GM12874 (cell line): Measurements from ENCODE around the gene ZNF140.

Experiments
- CTCF ChIP-seq: IDR thresholded peaks from 2 replicates; pipeline ENCODE4 v1.5.1; 2011; ENCODE audit warnings: low read depth, mild to moderate bottlenecking, control low read depth, low read length, moderate library complexity; ENCODE audit not compliant: insufficient read depth

Gene ZNF140

GRCh38 chr12:133135747-133136146 lies 55.0 kb downstream of the ZNF140 start:
- no peak for TF ChIP-seq CTCF

GRCh38 chr12:133145981-133146380 lies 65.3 kb downstream of the ZNF140 start:
- TF ChIP-seq CTCF, result no peak

- TF ChIP-seq CTCF, result no peak
Observed at GRCh38 chr12:133156125-133156690, 75.5 kb downstream of the ZNF140 start.
